ENCODE data around the gene EMILIN2.
A peak's percentile ranks its signal among the peaks of the same experiment; 100 is the strongest.

Gene EMILIN2

DNA sequence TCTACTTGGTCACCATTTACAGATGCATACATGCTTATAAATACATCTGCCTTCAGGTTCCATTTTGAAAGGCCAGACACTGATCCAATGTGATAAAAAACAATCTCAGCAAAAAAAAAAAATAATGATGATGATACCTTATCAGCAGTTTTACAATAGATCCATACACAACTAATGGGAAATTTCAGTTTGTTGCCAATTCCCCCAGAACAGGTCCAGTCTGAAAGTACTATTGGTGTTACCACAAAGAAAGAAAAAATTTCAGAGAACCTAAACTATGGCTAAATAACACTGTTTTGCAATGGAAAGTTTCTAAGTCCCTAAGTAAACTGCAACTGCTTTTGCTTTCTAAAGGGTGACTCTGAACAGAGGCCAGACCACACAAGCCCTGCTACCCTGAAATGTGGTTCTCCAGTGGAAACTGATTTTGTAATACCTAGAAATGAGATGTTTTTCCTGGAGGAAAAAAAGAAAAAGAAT lies 112.1 kb downstream of the EMILIN2 start:
- H3K36me3 Mint-ChIP-seq (ENCODE audit: low read depth), result peaks cover 45% of the 10 kb centered on the region
- no peaks in the 10 kb centered on the region for H3K27me3 Mint-ChIP-seq (ENCODE audit: low read depth)
- H3K9me3 Mint-ChIP-seq, result no peaks in the 10 kb centered on the region
- no peak overlapping the region for H3K4me3 Mint-ChIP-seq
- H3K27ac Mint-ChIP-seq, result no peak overlapping the region
- TF ChIP-seq CTCF (IDR thresholded peaks at IDR 0.05; ENCODE audit: unreplicated experiment in 3 of 3), result no peak
- H3K4me1 Mint-ChIP-seq, result peaks cover 37% of the 10 kb centered on the region

- H3K27me3 Mint-ChIP-seq (ENCODE audit: low read depth), result no peaks in the 10 kb centered on the region
- peaks cover 37% of the 10 kb centered on the region for H3K4me1 Mint-ChIP-seq
- no peak for TF ChIP-seq CTCF (IDR thresholded peaks at IDR 0.05; ENCODE audit: unreplicated experiment in 3 of 3)
- no peak overlapping the region for H3K27ac Mint-ChIP-seq
- H3K9me3 Mint-ChIP-seq, result no peaks in the 10 kb centered on the region
- H3K4me3 Mint-ChIP-seq, result no peak overlapping the region
- peaks cover 41% of the 10 kb centered on the region for H3K36me3 Mint-ChIP-seq (ENCODE audit: low read depth)
Observed at GRCh38 chr18:2959341-2959740, 112.5 kb downstream of the EMILIN2 start.

DNA sequence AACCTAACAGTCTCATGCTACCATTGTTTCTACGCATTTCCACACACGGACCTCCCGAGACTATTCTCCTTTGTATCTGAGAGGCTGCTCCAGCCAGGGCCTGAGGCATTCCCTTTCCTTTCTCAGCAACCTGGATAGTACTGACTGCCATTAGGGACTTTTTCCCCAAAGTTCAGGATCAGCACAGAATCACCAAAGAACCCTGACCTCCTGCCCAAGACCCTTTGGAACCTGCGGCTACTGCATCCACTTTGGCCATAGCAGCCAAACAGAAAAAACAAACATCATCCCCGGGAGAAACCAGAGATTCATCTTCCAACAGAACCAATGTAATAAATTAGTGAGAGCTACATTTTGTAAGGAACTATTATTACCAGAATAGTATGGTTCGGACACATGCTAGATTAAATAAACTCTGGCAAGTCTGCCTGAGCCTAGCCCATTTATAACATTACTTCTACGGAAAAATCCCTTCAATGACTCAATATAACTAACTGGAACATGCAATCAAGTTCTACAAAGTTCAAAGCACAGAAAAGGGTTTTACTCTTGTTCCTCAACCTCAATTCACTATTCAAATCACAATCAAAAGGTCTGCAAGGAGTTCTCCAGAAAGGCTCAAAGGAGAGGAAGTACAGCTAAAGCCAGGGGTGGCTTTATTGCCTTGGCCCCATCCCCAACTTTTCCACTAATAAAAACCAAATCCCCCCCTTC lies 114.3 kb downstream of the EMILIN2 start:
- no peak overlapping the region for H3K4me3 Mint-ChIP-seq
- H3K9me3 Mint-ChIP-seq, result no peaks in the 10 kb centered on the region
- H3K27ac Mint-ChIP-seq, result peak overlapping the region; percentile 30 to 79 (median 78)
- no peaks in the 10 kb centered on the region for H3K27me3 Mint-ChIP-seq (ENCODE audit: low read depth)
- peaks cover 23% of the 10 kb centered on the region for H3K36me3 Mint-ChIP-seq (ENCODE audit: low read depth)
- peaks cover 37% of the 10 kb centered on the region for H3K4me1 Mint-ChIP-seq
- no peak for TF ChIP-seq CTCF (IDR thresholded peaks at IDR 0.05; ENCODE audit: unreplicated experiment in 3 of 3)

DNA sequence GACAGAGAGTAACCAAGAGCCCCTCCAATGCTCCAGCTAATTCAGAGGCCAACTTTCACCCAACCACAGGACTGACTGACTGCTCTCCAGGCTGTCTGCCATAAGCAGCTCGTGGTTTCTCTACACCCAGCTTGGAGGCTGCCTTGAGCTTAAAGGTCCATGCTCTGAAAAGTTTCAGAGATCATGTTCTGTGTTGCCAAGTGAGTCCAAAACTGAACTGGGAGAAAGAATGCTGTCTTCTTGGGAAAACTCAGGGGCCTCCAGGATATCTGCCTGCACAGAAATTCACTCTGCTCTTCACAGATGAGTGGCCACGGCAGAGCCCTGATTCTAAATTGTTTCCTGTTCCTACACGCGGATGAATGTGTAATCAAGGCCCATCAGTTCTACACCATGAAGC lies 115.0 kb downstream of the EMILIN2 start:
- TF ChIP-seq CTCF (IDR thresholded peaks at IDR 0.05; ENCODE audit: unreplicated experiment in 3 of 3), result no peak
- peak overlapping the region; percentile 30 to 79 (median 78) for H3K27ac Mint-ChIP-seq
- H3K4me1 Mint-ChIP-seq, result peaks cover 37% of the 10 kb centered on the region
- peaks cover 17% of the 10 kb centered on the region for H3K36me3 Mint-ChIP-seq (ENCODE audit: low read depth)
- no peaks in the 10 kb centered on the region for H3K27me3 Mint-ChIP-seq (ENCODE audit: low read depth)
- H3K4me3 Mint-ChIP-seq, result no peak overlapping the region
- no peaks in the 10 kb centered on the region for H3K9me3 Mint-ChIP-seq

DNA sequence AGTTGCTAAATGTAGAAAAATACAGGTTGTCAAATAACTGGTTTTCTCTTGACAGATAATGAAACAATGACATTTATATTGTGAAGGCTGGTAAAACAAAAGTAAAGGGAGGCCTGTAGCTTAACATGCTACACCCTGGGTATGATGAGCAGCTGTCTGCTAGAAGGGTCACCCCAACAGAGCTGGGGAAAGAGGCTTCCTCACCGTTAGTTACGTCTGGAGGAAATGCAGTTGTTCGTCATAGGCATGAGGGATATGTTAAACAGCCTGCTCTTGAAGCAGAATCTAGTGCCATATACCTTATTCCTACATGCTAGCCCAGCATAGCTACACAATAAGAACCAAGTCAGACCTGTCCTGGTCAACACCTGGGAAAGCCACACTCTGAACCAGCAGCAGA lies 116.2 kb downstream of the EMILIN2 start:
- TF ChIP-seq CTCF (IDR thresholded peaks at IDR 0.05; ENCODE audit: unreplicated experiment in 3 of 3), result no peak
- H3K4me3 Mint-ChIP-seq, result no peak overlapping the region
- H3K27ac Mint-ChIP-seq, result peak overlapping the region; percentile 8 to 22 (median 11)
- no peaks in the 10 kb centered on the region for H3K27me3 Mint-ChIP-seq (ENCODE audit: low read depth)
- H3K9me3 Mint-ChIP-seq, result no peaks in the 10 kb centered on the region
- H3K4me1 Mint-ChIP-seq, result peaks cover 39% of the 10 kb centered on the region
- peaks cover 13% of the 10 kb centered on the region for H3K36me3 Mint-ChIP-seq (ENCODE audit: low read depth)
